Fibroblast of skin of right biceps (primary cell): ENCODE data around the gene KRT80.
A peak's percentile ranks its signal among the peaks of the same experiment; 100 is the strongest.

Source experiments
- DNase-seq: peaks from one replicate; pipeline ENCODE4 v3.0.0-alpha.2; 2013

Gene KRT80

GRCh38 chr12:52210186-52210924 lies 18.5 kb upstream of the KRT80 start:
- peak; percentile 89 for DNase-seq

DNA sequence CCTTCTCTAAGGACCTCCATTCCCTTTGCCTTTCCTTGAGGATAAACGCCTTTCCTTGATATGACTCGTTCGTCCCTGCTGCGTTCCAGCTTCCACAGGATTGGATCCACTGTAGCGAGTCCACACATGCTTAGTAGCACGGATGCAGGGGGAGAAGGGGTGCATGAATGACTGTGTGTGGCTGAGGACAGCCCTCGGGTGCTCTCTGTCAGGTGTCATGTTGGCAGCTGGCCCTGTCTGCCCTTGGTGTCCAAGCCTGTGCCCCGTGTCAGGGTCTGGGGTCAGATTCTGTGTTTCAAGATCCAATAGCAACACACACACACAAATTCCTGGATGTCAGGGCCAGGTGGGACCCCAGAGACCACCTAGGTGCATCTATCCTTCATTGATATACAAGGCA lies 17.5 kb upstream of the KRT80 start:
- DNase-seq: peak; percentile 45

GRCh38 chr12:52208424-52209165 lies 16.8 kb upstream of the KRT80 start:
- no peak for DNase-seq

GRCh38 chr12:52207895-52208294 lies 16.1 kb upstream of the KRT80 start:
- DNase-seq: peak; percentile 80

GRCh38 chr12:52207106-52207505 lies 15.3 kb upstream of the KRT80 start:
- DNase-seq: no peak

DNA sequence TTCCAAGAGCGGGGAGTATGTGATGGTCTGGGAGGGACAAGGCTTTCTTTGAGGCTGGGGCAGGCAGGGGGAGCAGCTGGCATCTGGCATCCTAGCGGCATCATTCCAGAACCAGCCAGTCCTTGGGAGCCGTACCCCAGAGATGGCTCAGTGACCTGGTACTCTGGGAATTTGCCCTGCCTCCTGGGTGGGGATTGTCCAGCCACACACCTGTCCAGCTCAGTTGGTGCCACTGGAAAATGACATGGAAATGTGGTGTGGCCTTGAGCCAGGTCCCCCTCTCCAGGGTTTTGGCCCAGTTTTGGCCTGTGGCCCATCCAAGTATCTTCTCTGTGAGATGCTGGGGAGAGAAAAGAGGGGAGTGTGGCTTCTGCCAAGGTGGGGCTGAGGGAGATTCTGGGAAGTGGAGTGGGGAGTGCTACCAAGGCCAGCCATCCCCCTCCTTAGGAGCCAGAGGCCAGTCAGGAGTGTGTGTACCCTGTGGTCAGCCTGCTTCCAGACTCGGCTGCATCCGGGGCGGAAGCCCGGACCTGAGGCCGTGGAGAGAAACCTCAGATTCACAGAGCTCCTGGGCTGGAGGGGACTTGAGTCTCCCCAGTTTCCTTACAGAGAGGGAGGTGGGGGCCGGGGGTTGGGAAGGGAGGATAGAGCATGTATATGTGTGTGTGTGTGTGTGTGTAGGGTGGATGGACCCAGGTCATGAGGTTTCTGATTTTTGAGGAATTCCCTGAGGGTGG lies 14.7 kb upstream of the KRT80 start:
- DNase-seq: no peak

GRCh38 chr12:52205612-52206303 lies 13.9 kb upstream of the KRT80 start:
- DNase-seq: no peak

GRCh38 chr12:52204931-52205505 lies 13.2 kb upstream of the KRT80 start:
- DNase-seq: no peak

DNA sequence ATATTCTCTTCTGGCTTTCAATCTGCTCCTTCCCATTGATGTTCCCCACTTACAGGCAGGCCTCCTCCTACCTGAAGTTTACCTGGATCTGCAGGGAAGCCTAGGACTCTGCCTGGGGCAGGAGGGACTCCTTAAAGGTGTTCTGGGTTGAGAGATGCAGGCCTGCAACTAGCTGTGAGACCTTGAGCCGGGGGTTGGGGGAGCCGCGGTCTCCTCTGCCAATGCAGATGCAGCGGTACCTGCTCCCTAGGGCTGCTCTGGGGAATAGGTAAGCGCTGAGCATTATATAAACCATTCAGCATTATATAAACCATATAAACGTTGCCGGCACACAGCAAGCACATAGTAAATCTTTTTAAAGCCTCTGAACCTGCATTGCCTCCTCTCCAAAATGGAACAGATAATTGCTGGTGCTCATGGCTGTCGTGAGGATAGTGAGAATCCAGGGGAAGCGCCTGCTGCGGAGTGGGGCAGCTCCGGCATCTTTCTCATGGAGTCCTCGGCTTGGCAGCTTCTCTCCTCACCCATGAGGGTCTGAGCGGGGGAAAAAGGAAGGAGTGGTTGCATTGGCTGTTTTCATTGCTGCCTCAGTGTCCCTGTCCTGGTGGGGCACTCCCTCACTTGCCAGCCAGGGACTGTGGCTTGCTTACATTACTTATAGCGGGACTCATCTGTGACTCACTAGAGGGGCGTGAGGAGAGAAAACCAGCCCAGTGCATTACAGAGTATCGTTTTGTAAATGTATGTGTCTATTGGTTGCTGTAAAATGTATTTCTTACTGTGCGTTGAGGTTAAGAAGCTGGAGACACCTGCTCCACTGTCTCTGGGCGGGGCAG lies 12.5 kb upstream of the KRT80 start:
- peak; percentile 78 for DNase-seq

- DNase-seq: peak; percentile 94
Measured at GRCh38 chr12:52203079-52203921, 11.5 kb upstream of the KRT80 start.

DNA sequence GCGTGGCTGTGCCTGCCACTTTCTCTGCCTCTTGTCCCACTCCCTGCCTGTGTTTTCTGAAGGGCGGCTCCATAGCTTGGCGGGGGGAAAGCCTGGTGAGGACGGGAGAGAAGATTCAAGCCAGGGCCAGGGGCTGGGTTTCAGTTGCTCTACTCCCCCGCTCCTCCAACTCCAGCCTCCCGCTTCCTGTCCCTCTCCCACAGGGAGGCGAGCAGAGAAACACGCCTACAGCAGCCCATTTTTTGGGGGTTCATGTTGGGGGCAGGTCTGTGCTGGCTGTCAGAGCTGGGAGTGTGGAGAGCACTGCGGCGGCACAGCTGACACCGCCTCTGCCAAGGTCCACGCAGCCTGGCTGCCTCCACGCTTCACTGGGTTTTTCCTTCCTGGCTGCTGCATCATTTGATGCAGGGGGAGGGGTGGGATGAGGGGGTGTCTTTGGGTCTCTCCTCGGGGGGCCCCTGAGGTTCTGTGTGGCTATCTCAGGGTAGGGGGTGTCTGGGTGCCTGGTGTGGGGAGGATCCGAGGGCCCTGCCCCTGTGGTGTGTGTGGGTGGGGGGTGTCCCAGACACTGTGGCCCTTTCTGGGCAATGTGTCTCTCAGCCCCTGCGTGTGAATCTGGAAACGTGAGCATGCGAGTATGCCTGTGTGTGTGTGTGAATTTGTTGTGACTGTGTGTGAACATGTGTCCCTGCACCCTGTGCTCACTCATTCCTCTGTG lies 10.7 kb upstream of the KRT80 start:
- DNase-seq: peak; percentile 73

GRCh38 chr12:52201451-52201839 lies 9.6 kb upstream of the KRT80 start:
- DNase-seq: no peak

DNA sequence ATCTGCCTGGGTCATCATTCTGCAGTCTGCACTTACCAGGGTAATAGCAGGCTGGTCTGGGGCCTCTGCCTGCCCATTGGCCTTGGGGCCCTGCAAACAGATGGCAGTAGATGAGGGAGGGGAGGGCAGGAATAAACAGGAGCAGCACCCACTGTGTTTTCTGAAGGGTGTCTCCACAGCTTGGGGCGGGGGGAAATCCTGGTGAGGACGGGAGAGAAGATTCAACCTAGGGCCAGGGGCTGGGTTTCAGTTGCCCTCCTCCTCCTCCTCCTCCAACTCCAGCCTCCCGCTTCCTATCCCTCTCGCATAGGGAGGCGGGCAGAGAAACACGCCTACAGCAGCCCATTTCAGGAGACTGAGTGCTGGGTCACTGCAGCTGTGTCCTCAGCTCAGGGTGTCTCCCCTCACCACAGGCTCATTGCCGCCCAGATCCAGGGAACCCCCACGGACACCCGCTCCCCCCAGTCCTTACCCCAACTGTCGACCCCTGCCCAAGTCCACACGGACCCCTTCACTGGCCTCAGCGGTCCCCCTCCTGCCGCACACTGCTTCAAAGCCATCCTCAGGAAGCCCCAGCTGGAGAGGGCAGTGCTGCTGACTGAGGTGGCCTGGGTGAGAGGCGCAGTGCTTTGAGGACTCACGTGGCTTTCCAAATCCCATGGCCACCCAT lies 9.1 kb upstream of the KRT80 start:
- DNase-seq: no peak

DNA sequence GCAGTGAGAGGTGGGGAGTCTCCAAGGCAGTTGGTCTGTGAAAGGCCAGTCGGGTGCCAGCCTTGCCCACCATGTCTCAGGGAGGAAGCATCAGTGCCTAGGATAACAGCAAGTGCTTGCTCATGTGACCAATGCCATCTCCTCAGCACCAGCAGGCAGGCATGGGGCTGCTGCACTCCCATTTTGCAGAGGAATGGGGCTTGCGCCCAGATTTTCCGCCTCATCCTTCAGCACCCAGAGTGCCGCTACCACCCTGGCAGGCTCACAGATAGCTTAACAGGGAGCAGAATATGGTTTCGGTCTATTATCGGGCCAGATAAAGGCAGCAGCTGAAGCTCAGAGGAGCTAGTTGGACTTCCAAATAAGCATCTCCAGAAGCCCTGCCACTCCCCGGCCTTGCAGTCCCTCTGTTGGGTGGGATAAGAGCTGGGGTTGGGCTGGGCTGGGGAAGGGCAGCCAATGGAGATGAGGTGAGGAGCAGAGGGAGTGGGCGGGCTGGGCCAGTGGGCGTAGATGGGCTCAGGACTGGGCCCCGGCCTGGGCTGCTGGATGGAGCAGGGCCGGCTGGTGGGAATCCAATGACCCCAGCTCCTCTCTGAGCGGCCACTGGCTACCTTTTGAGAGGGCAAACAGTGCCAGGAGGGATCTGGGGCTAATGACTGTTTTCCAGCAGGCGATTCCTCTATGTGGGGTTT lies 8.4 kb upstream of the KRT80 start:
- no peak for DNase-seq

DNA sequence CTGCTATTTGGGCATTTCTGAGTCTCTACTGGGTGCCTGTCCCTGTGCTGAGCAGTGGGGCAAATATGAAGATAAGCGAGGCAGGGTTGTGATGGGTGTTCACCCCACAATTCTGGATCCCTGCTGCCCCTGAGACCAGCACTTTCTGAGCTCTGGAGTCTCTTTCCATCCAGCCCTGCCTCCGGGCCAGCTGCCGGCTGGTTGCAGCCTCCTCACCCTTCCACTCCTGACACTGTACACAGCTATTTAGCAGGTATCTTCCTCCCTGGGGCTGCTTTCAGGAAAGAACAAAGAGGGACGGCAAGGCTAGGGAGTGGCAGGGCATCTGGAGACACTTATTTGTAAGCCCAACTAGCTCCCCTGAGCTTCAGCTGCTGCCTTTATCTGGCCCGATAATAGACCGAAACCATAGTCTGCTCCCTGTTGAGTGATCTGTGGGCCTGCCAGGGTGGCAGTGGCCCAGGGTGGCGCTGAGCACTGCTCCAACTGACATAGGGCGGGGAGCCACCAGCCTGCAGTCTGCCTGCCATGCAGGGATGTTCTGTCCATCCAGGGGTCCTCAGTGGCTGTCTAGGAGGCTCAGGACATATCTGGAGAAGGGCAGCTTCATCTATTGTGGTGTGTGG lies 7.6 kb upstream of the KRT80 start:
- DNase-seq: no peak

GRCh38 chr12:52198454-52199215 lies 6.8 kb upstream of the KRT80 start:
- no peak for DNase-seq

DNA sequence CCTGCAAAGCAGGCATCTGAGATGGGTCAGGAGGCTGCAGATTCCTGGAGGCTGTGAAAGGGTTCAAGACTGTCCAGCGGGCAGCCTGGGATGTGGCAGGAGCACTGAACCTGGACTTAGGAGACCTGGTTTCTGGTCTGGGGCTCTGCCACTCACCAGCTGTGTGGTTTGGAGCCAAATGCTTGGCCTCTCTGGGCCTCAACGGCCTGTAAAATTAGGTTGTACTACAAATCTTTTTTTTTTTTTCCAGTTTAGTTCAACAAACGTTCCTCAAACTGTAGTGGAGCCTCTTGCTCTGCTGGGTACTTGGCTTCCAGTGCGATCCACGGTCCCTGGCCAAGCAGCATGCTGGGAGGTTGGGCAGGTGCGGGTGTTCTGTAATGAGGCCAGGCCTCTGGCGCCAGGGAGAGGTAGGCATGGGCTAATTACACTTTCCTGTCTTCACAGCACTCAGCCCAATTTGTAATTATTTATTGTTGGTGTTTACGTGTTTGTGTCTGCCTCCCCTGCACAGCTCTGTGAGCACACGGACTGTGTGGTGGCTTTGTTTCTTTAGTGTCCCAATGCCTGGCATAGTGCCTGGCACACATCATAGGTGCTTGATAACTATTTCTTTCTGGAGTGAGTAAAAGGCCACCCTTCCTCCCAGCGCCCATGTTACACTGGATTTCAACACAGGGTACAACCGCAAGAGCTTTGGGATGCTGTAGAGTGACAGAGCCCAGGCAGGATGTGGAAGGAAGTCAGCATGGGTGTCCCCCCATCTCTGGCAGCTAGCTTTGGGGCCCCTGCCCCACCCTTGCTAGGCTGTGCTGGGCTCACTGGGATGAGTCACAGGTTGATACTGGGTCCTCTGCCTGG lies 5.8 kb upstream of the KRT80 start:
- no peak for DNase-seq
